Right lobe of liver (tissue), 4 donors: ENCODE measurements around the gene PXDN.

Experiments
- CTCF ChIP-seq, 4 donors: fragments of 200-600 bp in 3 of 4; fragments of 450-650 bp in 1 of 4; IDR thresholded peaks; one replicate each; pipeline versions ENCODE4 v1.5.1 to v1.8.0; 2016 to 2022; ENCODE audit warnings: antibody characterized with exemption in 4 of 4, mild to moderate bottlenecking in 2 of 4
- POLR2A ChIP-seq: fragments of 450-650 bp; IDR thresholded peaks from one replicate; pipeline ENCODE4 v1.6.1; 2017; ENCODE audit warnings: antibody characterized with exemption, mild to moderate bottlenecking
- donor health status: DM: no; HTN: no; CAD: no.
- donor health status: DM: no; HTN: no; CAD: no.
- donor health status: DM: no; HTN: yes; CAD: no.

- TF ChIP-seq POLR2A = no peak
- no peak for TF ChIP-seq CTCF (IDR thresholded peaks at IDR 0.05)
These were observed 131.8 kb downstream of the PXDN start for GRCh38 chr2:1612391-1613077.
